MCF 10A (cell line): ENCODE data around the gene SDK2. TPM values are rescaled to one million over a fixed set of nuclear protein-coding genes. Genes with fewer than 3 reads are reported as not detected.

Experiments
- BruUV-seq: library from RNA; stranded (reverse); fragments of 400-500 nt; replicated peaks from 2 replicates; lab custom pipeline; 2021; lab: Mats Ljungman, UMichigan
- CTCF ChIA-PET: fragments of 300-600 bp; sonication (Branson Sonifier 250); formaldehyde crosslinking; extraction: SDS; loops from one replicate; lab custom pipeline; 2021; ENCODE audit warnings: antibody characterized with exemption, inconsistent platforms; lab: Yijun Ruan, JAX
- POLR2A ChIA-PET: fragments of 300-600, 350-650 bp; sonication (Branson Sonifier 250); formaldehyde crosslinking; extraction: SDS; loops from one replicate; lab custom pipeline; 2020; ENCODE audit warnings: antibody characterized with exemption, inconsistent platforms; lab: Yijun Ruan, JAX
- DNase-seq: peaks from one replicate; pipeline ENCODE4 v3.0.0-alpha.2; 2018; ENCODE audit not compliant: unreplicated experiment
- H3K27ac Mint-ChIP-seq: one replicate; pipeline ENCODE4 v1.8.0; 2022; ENCODE audit warnings: mild to moderate bottlenecking, low read depth, mixed read lengths; ENCODE audit not compliant: unreplicated experiment
- H3K27me3 Mint-ChIP-seq: one replicate; pipeline ENCODE4 v1.8.0; 2022; ENCODE audit warnings: mixed read lengths; ENCODE audit not compliant: insufficient read depth, unreplicated experiment
- H3K36me3 Mint-ChIP-seq: one replicate; pipeline ENCODE4 v1.8.0; 2022; ENCODE audit warnings: mild to moderate bottlenecking, moderate library complexity, mixed read lengths; ENCODE audit not compliant: insufficient read depth, unreplicated experiment
- H3K4me1 Mint-ChIP-seq: one replicate; pipeline ENCODE4 v1.8.0; 2022; ENCODE audit warnings: mixed read lengths; ENCODE audit not compliant: insufficient read depth, unreplicated experiment
- H3K4me3 Mint-ChIP-seq: one replicate; pipeline ENCODE4 v1.8.0; 2022; ENCODE audit warnings: mild to moderate bottlenecking, moderate library complexity, mixed read lengths; ENCODE audit not compliant: unreplicated experiment
- H3K9me3 Mint-ChIP-seq: one replicate; pipeline ENCODE4 v1.8.0; 2022; ENCODE audit warnings: mixed read lengths; ENCODE audit not compliant: unreplicated experiment
- intact Hi-C: fragments of 100-400 bp; cut with micrococcal nuclease; formaldehyde crosslinking; loops from 2 replicates; pipeline ENCODE4 v1.14.1; 2022
- total RNA-seq: library from RNA; stranded (reverse); gene quantifications from 2 replicates; pipeline ENCODE4 v1.2.3, GENCODE V29; 2022
- TF ChIP-seq, protein P1 (sequence below): fragments of 200-600 bp; IDR thresholded peaks from one replicate; pipeline ENCODE4 v1.8.0; 2022; ENCODE audit warnings: antibody characterized with exemption, mild to moderate bottlenecking; ENCODE audit not compliant: unreplicated experiment

Gene SDK2
- total RNA-seq, 1 experiment from 2014 or later: not detected

DNA sequence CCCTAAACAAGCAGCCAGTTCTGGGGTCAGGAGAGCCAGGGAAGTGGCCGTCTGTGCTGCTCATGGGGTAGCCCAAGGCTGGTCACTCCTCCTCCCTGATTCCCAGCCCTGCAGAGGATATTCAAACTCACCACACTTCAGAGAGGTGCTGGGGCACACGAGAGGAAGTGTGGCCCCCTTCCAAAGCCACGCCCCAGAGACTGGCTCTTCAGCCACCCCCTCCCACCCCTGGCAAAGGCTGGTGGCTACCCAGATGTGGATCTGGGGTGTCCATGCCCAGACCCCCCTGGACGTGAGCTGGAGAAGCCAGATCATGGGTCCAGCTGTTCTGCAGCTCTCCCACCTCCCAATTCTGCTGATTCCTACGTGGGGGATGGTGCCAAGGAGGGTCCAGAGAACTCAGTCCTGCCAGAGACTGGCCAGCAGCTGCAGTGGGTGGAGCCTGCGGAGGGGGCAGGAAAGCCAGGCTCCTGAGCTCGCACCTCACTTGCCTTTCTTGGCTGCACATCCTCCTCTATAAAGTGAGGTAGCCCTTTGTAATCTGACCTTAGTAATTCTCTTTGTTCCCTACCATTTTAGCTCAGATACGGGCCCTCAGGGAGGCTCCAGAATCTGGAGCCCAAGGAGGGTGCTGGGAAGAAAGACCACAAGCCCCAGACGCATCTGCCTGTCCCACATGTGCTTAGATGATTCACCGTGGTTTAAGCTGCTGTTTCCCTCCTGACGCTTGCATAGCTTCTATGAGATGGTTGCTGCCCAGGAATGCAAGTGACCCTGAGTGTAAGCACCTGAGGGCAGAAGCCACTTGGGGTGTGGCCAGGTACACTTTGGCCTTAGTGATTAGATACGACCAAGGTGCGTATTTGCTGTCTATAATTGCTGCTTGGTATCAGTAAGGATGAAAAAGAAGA is 15.3 kb downstream of the SDK2 start:
- Mint-ChIP-seq H3K27me3 (no peaks in the 10 kb centered on the region), H3K9me3 (no peaks in the 10 kb centered on the region), H3K4me3 (no peak overlapping the region), H3K4me1 (peaks cover 6% of the 10 kb centered on the region), H3K36me3 (no peaks in the 10 kb centered on the region), H3K27ac (no peak overlapping the region)
- no peak for DNase-seq
- intact Hi-C loops: no loop called here
- TF ChIP-seq, protein P1, sequence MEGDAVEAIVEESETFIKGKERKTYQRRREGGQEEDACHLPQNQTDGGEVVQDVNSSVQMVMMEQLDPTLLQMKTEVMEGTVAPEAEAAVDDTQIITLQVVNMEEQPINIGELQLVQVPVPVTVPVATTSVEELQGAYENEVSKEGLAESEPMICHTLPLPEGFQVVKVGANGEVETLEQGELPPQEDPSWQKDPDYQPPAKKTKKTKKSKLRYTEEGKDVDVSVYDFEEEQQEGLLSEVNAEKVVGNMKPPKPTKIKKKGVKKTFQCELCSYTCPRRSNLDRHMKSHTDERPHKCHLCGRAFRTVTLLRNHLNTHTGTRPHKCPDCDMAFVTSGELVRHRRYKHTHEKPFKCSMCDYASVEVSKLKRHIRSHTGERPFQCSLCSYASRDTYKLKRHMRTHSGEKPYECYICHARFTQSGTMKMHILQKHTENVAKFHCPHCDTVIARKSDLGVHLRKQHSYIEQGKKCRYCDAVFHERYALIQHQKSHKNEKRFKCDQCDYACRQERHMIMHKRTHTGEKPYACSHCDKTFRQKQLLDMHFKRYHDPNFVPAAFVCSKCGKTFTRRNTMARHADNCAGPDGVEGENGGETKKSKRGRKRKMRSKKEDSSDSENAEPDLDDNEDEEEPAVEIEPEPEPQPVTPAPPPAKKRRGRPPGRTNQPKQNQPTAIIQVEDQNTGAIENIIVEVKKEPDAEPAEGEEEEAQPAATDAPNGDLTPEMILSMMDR: no peak
- CTCF ChIA-PET: no interaction called here
- POLR2A ChIA-PET: no interaction called here
- BruUV-seq: no TSS peak

DNA sequence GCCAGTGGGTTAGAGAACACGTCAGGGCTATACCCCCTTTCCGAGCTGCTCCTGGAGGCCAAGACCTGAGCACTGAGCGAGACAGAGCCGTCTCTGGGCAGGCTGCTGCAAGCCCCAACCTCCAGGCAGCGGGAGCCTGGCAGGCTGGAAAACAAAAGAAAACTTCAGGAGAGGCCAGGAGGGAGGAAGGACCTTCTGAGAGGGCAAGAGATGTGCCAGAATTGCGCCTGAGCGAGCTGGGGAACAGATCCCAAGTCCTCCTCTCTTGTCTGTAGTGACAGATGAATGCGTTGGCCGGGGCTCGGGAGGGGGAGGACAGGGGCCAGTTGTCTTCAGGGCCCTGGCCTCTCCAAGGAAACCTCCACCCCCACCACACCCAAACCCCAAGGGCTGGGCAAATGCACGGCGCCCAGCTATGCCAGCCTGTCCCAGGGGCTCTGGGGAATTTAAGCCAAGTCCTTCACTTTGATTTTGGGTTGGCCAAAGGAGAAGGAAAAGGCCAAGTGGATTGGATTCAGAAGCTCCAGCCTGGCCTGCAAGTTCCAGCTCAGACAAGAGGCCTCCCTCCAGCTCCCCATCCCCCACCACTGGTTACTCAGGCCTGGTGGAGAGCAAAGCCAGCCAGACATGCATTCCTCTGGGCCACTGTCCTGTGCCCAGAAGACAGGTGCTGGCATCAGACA is 18.1 kb downstream of the SDK2 start:
- no peak overlapping the region for H3K4me3 Mint-ChIP-seq
- H3K9me3 Mint-ChIP-seq: no peaks in the 10 kb centered on the region
- H3K36me3 Mint-ChIP-seq: no peaks in the 10 kb centered on the region
- no peaks in the 10 kb centered on the region for H3K27me3 Mint-ChIP-seq
- ChIA-PET CTCF (interaction anchor here (0.7 kb wide), 1 partner anchor 61 kb away, joined by 3 read pairs; no protein-coding TSS in a partner anchor), POLR2A (no interaction called here)
- intact Hi-C loops: no loop called here
- no TSS peak for BruUV-seq
- TF ChIP-seq, protein P1: no peak
- H3K27ac Mint-ChIP-seq: no peak overlapping the region
- H3K4me1 Mint-ChIP-seq: peaks cover 6% of the 10 kb centered on the region
- DNase-seq: no peak

DNA sequence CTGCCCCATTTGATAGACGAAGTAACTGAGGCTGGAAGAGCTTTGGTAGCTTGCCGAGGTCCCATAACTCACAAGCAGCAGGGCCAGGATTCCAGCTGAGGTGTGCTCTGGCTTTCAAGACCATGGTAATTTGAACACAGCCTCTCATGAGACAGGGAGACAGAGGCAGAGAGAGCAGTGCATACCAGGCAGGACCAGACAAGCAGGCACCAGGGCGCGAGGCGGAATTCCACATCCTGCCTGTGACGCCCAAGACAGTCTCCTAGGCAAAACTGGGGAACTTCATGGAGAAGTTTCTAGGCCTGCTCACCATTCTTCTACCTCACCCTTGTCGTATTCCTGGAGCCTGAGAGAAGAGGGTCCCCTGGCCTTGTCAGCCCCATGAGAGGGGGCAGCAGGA is 19.2 kb downstream of the SDK2 start:
- BruUV-seq: no TSS peak
- H3K36me3 Mint-ChIP-seq: no peaks in the 10 kb centered on the region
- peaks cover 6% of the 10 kb centered on the region for H3K4me1 Mint-ChIP-seq
- CTCF ChIA-PET: no interaction called here
- DNase-seq: no peak
- intact Hi-C loops: no loop called here
- POLR2A ChIA-PET: no interaction called here
- no peak overlapping the region for H3K4me3 Mint-ChIP-seq
- H3K27me3 Mint-ChIP-seq: no peaks in the 10 kb centered on the region
- H3K27ac Mint-ChIP-seq: no peak overlapping the region
- TF ChIP-seq, protein P1: no peak
- no peaks in the 10 kb centered on the region for H3K9me3 Mint-ChIP-seq

DNA sequence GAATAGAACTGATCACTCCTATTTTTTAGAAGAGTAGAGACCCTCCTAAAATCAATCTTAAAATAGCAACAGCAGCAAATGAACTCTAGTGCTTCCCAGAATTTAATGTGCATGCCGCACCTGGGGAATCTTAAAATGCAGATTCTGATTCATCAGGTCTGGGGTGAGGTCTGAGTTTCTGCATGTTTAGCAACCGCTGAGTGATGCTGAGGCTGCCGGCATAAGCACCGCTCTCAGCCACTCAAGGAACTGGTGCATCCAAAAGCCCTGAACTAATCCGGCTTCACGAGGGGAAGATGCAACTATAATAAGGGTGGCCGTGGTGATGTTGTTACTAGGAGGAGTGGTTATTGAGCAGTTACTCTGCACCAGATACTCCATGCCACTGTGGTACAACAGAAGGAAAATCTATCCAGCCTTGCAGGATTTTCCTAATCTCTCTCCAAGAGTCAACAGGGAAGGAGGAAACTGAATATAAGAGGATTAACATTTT is 19.7 kb downstream of the SDK2 start:
- Mint-ChIP-seq H3K27me3 (peaks cover 3% of the 10 kb centered on the region), H3K4me3 (no peak overlapping the region), H3K36me3 (no peaks in the 10 kb centered on the region), H3K4me1 (peaks cover 6% of the 10 kb centered on the region), H3K9me3 (peaks cover 1% of the 10 kb centered on the region), H3K27ac (no peak overlapping the region)
- no TSS peak for BruUV-seq
- intact Hi-C loops: no loop called here
- POLR2A ChIA-PET: no interaction called here
- CTCF ChIA-PET: no interaction called here
- TF ChIP-seq, protein P1: no peak
- no peak for DNase-seq
